Esophagus muscularis mucosa (tissue), 4 donors: ENCODE measurements around the gene JPT1. TPM values are rescaled to one million over a fixed set of nuclear protein-coding genes. Genes with fewer than 3 reads are reported as not detected.
"Not testable (repeated sequence)": the region's sequence is repeated elsewhere in the genome, so short reads cannot be mapped to it uniquely, and the experiment has no call there.

Experiments used
- DNase-seq: peaks from one replicate; pipeline ENCODE4 v3.0.0-alpha.2; 2017; ENCODE audit errors: extremely low spot score
- H3K27ac ChIP-seq, 4 donors: fragments of 200-600 bp; sonication (generic); replicated peaks in 1 of 4; 1 replicate in 3 of 4; 2 replicates in 1 of 4; pipeline ENCODE4 v1.5.1; 2016 to 2019; ENCODE audit warnings: mild to moderate bottlenecking in 1 of 4
- H3K27me3 ChIP-seq, 4 donors: fragments of 200-600 bp; sonication (generic); one replicate each; pipeline versions ENCODE4 v1.5.1 to v1.6.0; 2016 to 2019
- H3K36me3 ChIP-seq, 4 donors: fragments of 200-600 bp; sonication (generic); one replicate each; pipeline ENCODE4 v1.5.1; 2016 to 2019
- H3K4me1 ChIP-seq, 4 donors: fragments of 200-600 bp; sonication (generic); one replicate each; pipeline ENCODE4 v1.5.1; 2016 to 2019
- H3K4me3 ChIP-seq, 4 donors: fragments of 200-600 bp; sonication (generic); 1 replicate in 2 of 4; 2 replicates in 2 of 4; pipeline ENCODE4 v1.5.1; 2016 to 2019; ENCODE audit warnings: mild to moderate bottlenecking in 4 of 4, moderate library complexity in 1 of 4
- H3K9me3 ChIP-seq, 4 donors: fragments of 200-600 bp; sonication (generic); 1 replicate in 3 of 4; 2 replicates in 1 of 4; pipeline ENCODE4 v1.5.1; 2016 to 2019
- CTCF ChIP-seq, 3 experiments: fragments of 200-600 bp in 2 of 3; fragments of 450-650 bp in 1 of 3; sonication (generic) in 2 of 3; IDR thresholded peaks; one replicate each; pipeline ENCODE4 v1.5.1; 2017 to 2019; ENCODE audit warnings: antibody characterized with exemption in 3 of 3, mild to moderate bottlenecking in 2 of 3, moderate library complexity in 1 of 3
- EP300 ChIP-seq: sonication (generic); formaldehyde crosslinking; IDR thresholded peaks from one replicate; pipeline ENCODE4 v1.6.1; 2017; ENCODE audit warnings: antibody characterized with exemption
- POLR2A ChIP-seq: fragments of 450-650 bp; IDR thresholded peaks from one replicate; pipeline ENCODE4 v1.6.1; 2017; ENCODE audit warnings: antibody characterized with exemption, moderate library complexity, mild to moderate bottlenecking, low read depth
- POLR2AphosphoS5 ChIP-seq, 2 donors: sonication (generic); formaldehyde crosslinking; IDR thresholded peaks; one replicate each; pipeline ENCODE4 v1.6.1; 2017; ENCODE audit warnings: antibody characterized with exemption in 2 of 2
- WGBS: methylation state at CpG from one replicate; pipeline ENCODE4 v1.1.5; 2018; 5-methylcytosine and 5-hydroxymethylcytosine counted together
- intact Hi-C: fragments of 100-400 bp; cut with DNase I; formaldehyde crosslinking; loops from one replicate; pipeline ENCODE4 v1.15.1; 2023
- total RNA-seq, 4 donors: library from RNA; depleted of rRNA; stranded (reverse); fragments of >200 nt; gene quantifications; one replicate each; pipeline versions ENCODE4 v1.1.0 to v1.2.1, GENCODE V29; 2016

Gene JPT1
- total RNA-seq, 4 donors from 2014 or later, result 5.4 to 24.2 (median 18.4) TPM

- Histone ChIP-seq H3K27ac (no peak overlapping the region), H3K9me3 (no peaks in the 10 kb centered on the region), H3K4me3 (no peak overlapping the region), H3K36me3 (peaks cover 34 to 98% (median 77%) of the 10 kb centered on the region in 4 donors), H3K27me3 (no peaks in the 10 kb centered on the region), H3K4me1 (peaks cover 5 to 51% (median 41%) of the 10 kb centered on the region in 4 donors)
- DNase-seq, result no peak
- WGBS, result 96% methylated on average over 11 of the region's 11 CpGs
- TF ChIP-seq CTCF (IDR thresholded peaks at IDR 0.05) (no peak), POLR2A (no peak), POLR2AphosphoS5 (IDR thresholded peaks at IDR 0.05) (no peak), EP300 (no peak)
- intact Hi-C loops, result no loop called here
Measured at GRCh38 chr17:75174996-75175395, 20.7 kb upstream of the JPT1 start.

GRCh38 chr17:75173526-75173925, 19.2 kb upstream of the JPT1 start:
- TF ChIP-seq POLR2AphosphoS5 (IDR thresholded peaks at IDR 0.05) (no peak), CTCF (IDR thresholded peaks at IDR 0.05) (no peak)
- intact Hi-C loops, result no loop called here
- H3K4me1 ChIP-seq, result peaks cover 0 to 39% (median 27%) of the 10 kb centered on the region in 4 donors
- H3K9me3 ChIP-seq, result no peaks in the 10 kb centered on the region
- peaks cover 46 to 98% (median 79%) of the 10 kb centered on the region in 4 donors for H3K36me3 ChIP-seq
- no peak for DNase-seq
- no peak overlapping the region for H3K27ac ChIP-seq
- no peak overlapping the region for H3K4me3 ChIP-seq
- H3K27me3 ChIP-seq, result no peaks in the 10 kb centered on the region
- WGBS, result 84% methylated on average over 4 of the region's 4 CpGs

- TF ChIP-seq POLR2AphosphoS5 (IDR thresholded peaks at IDR 0.05) (no peak), POLR2A (no peak), CTCF (IDR thresholded peaks at IDR 0.05) (no peak), EP300 (no peak)
- WGBS, result 93% methylated on average over 4 of the region's 4 CpGs
- no peaks in the 10 kb centered on the region for H3K9me3 ChIP-seq
- DNase-seq, result no peak
- no peak overlapping the region for H3K27ac ChIP-seq
- H3K27me3 ChIP-seq, result no peaks in the 10 kb centered on the region
- H3K4me3 ChIP-seq, result no peak overlapping the region
- peaks cover 0 to 29% (median 20%) of the 10 kb centered on the region in 4 donors for H3K4me1 ChIP-seq
- intact Hi-C loops, result no loop called here
- H3K36me3 ChIP-seq, result peaks cover 47 to 93% (median 75%) of the 10 kb centered on the region in 4 donors
Measured at GRCh38 chr17:75168998-75169397, 14.7 kb upstream of the JPT1 start.

GRCh38 chr17:75164606-75165005, 10.3 kb upstream of the JPT1 start:
- intact Hi-C loops, H3K9me3 ChIP-seq, H3K4me1 ChIP-seq, H3K27ac ChIP-seq, H3K27me3 ChIP-seq, DNase-seq, H3K4me3 ChIP-seq: not testable (repeated sequence)
- peaks cover 22 to 69% (median 49%) of the 10 kb centered on the region in 4 donors for H3K36me3 ChIP-seq
- WGBS, result 96% methylated on average over 15 of the region's 15 CpGs

- Histone ChIP-seq H3K36me3 (peaks cover 13 to 56% (median 36%) of the 10 kb centered on the region in 4 donors), H3K27me3 (no peaks in the 10 kb centered on the region), H3K27ac (no peak overlapping the region), H3K4me3 (no peak overlapping the region), H3K4me1 (no peaks in the 10 kb centered on the region), H3K9me3 (no peaks in the 10 kb centered on the region)
- no peak for DNase-seq
- intact Hi-C loops, result no loop called here
- TF ChIP-seq POLR2AphosphoS5 (IDR thresholded peaks at IDR 0.05) (no peak), CTCF (IDR thresholded peaks at IDR 0.05) (no peak), POLR2A (no peak), EP300 (no peak)
- WGBS, result 93% methylated on average over 5 of the region's 5 CpGs
Measured at GRCh38 chr17:75163074-75163473, 8.8 kb upstream of the JPT1 start.
